HG03439 (cell line): ENCODE results near the gene LHFPL3.

ENCODE experiments used
- ATAC-seq: cut with Tn5 transposase; IDR thresholded peaks from one replicate; pipeline ENCODE4 v1.9.1; 2021; ENCODE audit warnings: mild to moderate bottlenecking, moderate library complexity; ENCODE audit not compliant: unreplicated experiment

The LHFPL3 gene

GRCh38 chr7:104371216-104371979, 43.0 kb downstream of the LHFPL3 start:
- no peak for ATAC-seq

GRCh38 chr7:104371980-104372357, 43.6 kb downstream of the LHFPL3 start:
- no peak for ATAC-seq

- ATAC-seq, result no peak
Observed at GRCh38 chr7:104382616-104383015, 54.2 kb downstream of the LHFPL3 start.

- ATAC-seq, result no peak
Observed at GRCh38 chr7:104386943-104387342, 58.5 kb downstream of the LHFPL3 start.

GRCh38 chr7:104388222-104388621, 59.8 kb downstream of the LHFPL3 start:
- ATAC-seq, result no peak

DNA sequence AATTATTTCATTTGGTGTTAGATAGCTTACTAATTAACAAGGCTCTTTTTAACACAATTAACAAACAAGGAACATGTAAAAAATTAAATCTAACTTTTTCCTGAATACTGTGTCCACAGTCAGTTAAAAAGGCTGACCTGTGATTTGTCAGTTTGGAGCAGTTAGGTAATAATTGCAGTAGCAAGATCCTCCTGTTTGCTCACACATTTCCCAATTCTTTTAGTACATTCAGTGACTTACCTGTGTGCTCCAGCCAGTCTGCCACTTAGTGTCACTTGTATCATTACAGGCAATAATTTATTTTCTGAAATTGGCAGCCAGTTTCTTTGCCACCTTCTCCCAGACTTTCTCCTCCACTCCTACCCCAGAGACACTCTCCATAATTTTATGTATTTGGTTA, 66.8 kb downstream of the LHFPL3 start:
- ATAC-seq, result no peak

DNA sequence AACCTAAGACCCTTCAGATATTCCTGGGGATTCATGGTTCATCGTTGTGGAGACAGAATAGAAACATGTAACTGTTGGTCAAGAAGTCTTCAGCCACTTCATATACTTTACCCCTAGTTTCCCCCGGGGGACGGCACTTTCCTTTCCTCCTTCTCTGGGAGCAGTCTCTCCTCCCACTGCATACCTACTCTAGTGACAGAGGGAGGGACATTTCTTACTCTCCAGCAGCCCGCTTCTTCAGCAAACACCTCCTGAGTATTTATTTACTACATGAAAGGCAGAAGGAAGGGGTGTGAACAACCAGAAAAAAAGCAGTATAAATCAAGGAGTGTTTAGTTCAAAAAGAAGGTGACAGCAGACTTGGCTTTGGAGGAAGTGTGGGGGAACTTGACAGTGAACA, 69.0 kb downstream of the LHFPL3 start:
- ATAC-seq, result no peak

DNA sequence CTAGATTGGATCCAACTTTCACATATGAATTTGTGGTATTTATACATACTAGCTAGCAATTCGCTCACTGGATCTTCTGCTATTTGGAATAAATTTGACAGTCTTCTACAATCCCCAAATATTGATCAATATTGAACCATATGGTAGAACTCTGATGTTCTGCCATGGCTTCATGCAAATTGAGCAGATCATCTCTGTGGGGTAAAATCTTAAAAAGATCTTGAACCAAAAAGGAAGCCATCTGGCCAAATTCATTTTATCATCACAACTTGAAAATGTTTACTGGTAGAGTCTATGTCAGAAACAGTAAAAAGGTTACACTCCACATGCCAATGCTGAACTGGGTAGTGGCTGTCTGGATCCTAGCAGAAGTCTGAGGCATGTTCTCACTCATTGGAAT, 80.0 kb downstream of the LHFPL3 start:
- ATAC-seq, result no peak

- ATAC-seq, result no peak
Observed at GRCh38 chr7:104410742-104411141, 82.3 kb downstream of the LHFPL3 start.

DNA sequence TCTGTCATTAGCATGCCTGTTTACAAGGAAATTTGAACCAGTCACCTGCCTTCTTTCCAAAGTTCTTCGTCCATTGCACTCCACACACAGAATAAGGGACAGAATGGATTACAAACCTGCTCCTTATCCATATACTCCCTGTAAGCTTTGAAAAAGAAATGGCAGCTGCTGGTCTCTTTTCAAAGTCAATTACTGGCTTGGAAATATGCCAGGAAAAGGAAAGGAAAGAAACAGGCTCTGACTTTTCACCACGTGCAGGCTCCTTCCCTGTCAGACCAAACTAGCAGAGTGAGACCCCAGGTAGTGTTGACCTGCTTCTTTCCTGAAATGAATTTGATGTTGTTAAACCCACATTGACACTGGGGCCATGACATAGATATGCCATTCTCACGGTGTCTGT, 84.5 kb downstream of the LHFPL3 start:
- ATAC-seq, result no peak

DNA sequence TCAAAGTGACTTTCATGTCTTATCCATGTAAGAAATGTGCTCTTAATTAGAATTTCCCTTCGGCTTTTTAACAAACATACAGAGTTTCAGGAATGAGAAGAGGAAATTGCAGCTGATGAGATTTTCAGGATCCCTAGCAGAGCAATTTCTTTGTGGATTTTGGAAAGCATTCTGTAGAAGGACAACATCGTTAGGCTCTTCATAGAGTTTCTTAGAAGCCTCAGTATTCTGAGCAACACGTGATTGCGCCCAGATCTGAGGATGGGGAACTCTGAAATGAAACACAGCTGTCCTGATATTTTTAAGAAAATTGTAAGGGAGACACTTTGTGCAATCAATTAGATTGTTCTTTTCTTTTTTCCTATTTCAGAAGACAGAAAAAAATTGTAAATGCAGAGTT, 85.8 kb downstream of the LHFPL3 start:
- ATAC-seq, result no peak

GRCh38 chr7:104415700-104416099, 87.3 kb downstream of the LHFPL3 start:
- no peak for ATAC-seq

DNA sequence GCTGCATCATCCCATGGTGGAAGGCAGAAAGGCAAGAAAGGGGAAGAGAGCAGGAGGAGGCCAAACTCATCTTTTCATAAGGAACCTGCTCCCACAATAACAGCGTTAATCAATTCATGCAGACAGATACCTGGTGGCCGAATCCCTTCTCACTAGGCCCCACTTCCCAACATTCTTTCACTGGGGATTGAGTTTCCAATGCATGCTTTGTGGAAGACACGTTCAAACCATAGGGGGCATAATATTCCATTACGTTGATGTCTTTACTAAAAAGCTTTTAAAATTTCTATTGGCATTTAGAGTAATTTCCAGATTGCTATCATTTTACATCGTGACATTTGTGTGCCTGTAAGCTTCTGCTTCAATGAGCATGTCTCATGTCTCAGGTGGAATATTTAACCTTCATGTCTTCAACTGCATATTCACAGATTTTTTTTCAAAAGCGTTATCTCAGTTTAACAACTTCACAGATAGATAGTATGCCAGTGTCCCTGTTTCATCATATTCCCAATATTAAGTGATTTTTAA, 88.5 kb downstream of the LHFPL3 start:
- ATAC-seq, result no peak

DNA sequence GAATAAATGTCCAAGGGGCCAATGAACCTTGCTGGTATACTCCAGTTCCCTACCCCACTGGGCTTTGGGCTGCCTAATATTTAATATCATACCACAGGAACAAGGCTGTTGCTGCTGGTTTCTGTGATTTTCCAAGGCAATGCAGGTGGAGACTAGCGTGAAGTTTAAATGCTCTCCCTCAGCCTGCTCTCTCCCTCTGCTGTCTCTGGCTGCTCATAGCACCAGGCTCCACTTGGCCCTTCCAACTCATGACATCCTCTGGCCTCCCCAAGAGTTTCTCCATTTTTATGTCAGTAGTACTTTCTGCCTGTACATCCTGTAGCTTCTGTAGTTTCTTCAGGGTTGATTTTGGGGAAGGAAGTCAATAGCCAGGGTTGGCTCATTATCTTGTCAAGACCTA, 103.5 kb downstream of the LHFPL3 start:
- no peak for ATAC-seq

- no peak for ATAC-seq
Observed at GRCh38 chr7:104434129-104434528, 105.7 kb downstream of the LHFPL3 start.

GRCh38 chr7:104442481-104442880, 114.1 kb downstream of the LHFPL3 start:
- no peak for ATAC-seq

- ATAC-seq, result no peak
Observed at GRCh38 chr7:104444017-104444416, 115.6 kb downstream of the LHFPL3 start.

GRCh38 chr7:104445393-104445792, 117.0 kb downstream of the LHFPL3 start:
- ATAC-seq, result no peak

DNA sequence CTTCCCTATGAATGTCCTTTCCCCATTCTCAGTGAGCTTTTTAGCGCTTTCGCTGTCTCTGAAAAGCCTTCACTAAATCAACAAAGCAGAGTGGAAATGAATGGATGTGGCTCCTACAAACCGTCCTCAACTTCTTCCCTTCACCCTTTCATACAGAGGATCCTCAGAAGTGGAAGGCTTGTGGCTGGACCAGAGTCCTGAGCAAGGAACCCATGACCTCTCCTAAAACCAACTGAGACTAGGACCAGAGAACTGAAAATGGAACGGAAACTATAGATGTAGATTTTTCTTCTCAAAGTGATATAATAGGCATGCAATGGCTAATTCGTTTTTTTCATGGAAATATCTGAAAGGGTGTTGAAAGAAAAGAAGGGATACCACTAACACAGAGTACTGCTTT, 122.5 kb downstream of the LHFPL3 start:
- no peak for ATAC-seq

- no peak for ATAC-seq
Observed at GRCh38 chr7:104453190-104453589, 124.8 kb downstream of the LHFPL3 start.

- no peak for ATAC-seq
Observed at GRCh38 chr7:104458875-104459274, 130.5 kb downstream of the LHFPL3 start.

DNA sequence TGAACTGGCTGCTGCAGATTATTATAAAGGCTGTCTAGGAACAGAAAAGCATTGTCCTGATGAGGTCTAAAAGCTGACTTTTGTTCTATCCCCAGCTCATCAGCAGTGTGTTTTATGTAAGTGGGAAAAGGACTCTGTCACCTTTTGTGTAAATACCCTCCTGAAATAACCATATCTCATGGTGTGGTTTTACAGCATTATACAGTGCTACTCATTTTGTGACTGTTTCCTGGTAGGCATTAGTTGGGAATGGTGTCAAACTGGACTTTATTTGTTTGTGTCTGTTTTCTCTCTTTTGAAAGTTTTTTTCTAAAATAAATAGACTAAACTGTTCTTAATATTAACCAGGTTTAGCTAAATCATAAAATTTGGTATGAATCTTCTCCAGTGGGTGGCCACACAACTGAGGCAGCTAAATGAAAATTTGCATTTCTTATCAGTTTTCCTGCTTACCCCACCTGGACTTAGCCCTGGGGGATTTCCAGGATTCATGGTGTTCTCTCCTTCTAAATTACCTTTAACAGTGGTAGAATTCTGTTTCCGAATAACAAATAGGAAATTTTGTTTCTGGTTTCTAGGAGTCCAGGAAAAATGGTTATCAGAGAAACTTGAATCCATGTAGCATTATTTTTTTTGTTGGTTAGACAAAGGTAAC, 140.9 kb downstream of the LHFPL3 start:
- no peak for ATAC-seq
